HG02981 (cell line): ENCODE measurements around the gene NRXN3.

Experiments used
- ATAC-seq: cut with Tn5 transposase; IDR thresholded peaks from one replicate; pipeline ENCODE4 v1.9.1; 2021; ENCODE audit warnings: mild to moderate bottlenecking, moderate library complexity; ENCODE audit not compliant: unreplicated experiment

Gene NRXN3

GRCh38 chr14:78697341-78697740 is 527.2 kb downstream of the NRXN3 start:
- no peak for ATAC-seq

- ATAC-seq: no peak
Measured at GRCh38 chr14:78698991-78699390, 528.8 kb downstream of the NRXN3 start.

- ATAC-seq: no peak
Measured at GRCh38 chr14:78700236-78700635, 530.1 kb downstream of the NRXN3 start.

- ATAC-seq: no peak
Measured at GRCh38 chr14:78701246-78701645, 531.1 kb downstream of the NRXN3 start.

- ATAC-seq: no peak
Measured at GRCh38 chr14:78704965-78705364, 534.8 kb downstream of the NRXN3 start.

GRCh38 chr14:78705989-78706388 is 535.8 kb downstream of the NRXN3 start:
- no peak for ATAC-seq

- no peak for ATAC-seq
Measured at GRCh38 chr14:78709795-78710557, 539.8 kb downstream of the NRXN3 start.

- no peak for ATAC-seq
Measured at GRCh38 chr14:78710963-78711362, 540.8 kb downstream of the NRXN3 start.

GRCh38 chr14:78713716-78714115 is 543.5 kb downstream of the NRXN3 start:
- ATAC-seq: no peak

- ATAC-seq: no peak
Measured at GRCh38 chr14:78714711-78715110, 544.5 kb downstream of the NRXN3 start.

- no peak for ATAC-seq
Measured at GRCh38 chr14:78721756-78722480, 551.7 kb downstream of the NRXN3 start.

- ATAC-seq: no peak
Measured at GRCh38 chr14:78725086-78725485, 554.9 kb downstream of the NRXN3 start.

- ATAC-seq: no peak
Measured at GRCh38 chr14:78737116-78737515, 566.9 kb downstream of the NRXN3 start.

- ATAC-seq: no peak
Measured at GRCh38 chr14:78737601-78738000, 567.4 kb downstream of the NRXN3 start.

- ATAC-seq: no peak
Measured at GRCh38 chr14:78746086-78746595, 576.0 kb downstream of the NRXN3 start.

- ATAC-seq: no peak
Measured at GRCh38 chr14:78747813-78748212, 577.6 kb downstream of the NRXN3 start.

- ATAC-seq: peak; percentile 51
Measured at GRCh38 chr14:78752518-78753188, 582.5 kb downstream of the NRXN3 start.

GRCh38 chr14:78754059-78754458 is 583.9 kb downstream of the NRXN3 start:
- ATAC-seq: no peak

- peak; percentile 74 for ATAC-seq
Measured at GRCh38 chr14:78758333-78758732, 588.2 kb downstream of the NRXN3 start.

GRCh38 chr14:78762331-78762730 is 592.2 kb downstream of the NRXN3 start:
- ATAC-seq: no peak

GRCh38 chr14:78763746-78764145 is 593.6 kb downstream of the NRXN3 start:
- ATAC-seq: no peak

- ATAC-seq: no peak
Measured at GRCh38 chr14:78764240-78764639, 594.1 kb downstream of the NRXN3 start.
